H1 (cell line): Measurements from ENCODE around the gene GLIS2. TPM values are rescaled to one million over a fixed set of nuclear protein-coding genes. Genes with fewer than 3 reads are reported as not detected.

Experiments
- CHD2 ChIP-seq: IDR thresholded peaks from 2 replicates; pipeline ENCODE4 v1.6.1; 2012; ENCODE audit warnings: low read length, improper control_type of control experiment
- CTBP2 ChIP-seq: IDR thresholded peaks from 2 replicates; pipeline ENCODE4 v1.7.0; 2011; ENCODE audit warnings: borderline replicate concordance, mild to moderate bottlenecking, moderate library complexity, mixed read lengths, low read length; ENCODE audit not compliant: insufficient read depth, insufficient read length
- CTCF ChIP-seq, 3 experiments: IDR thresholded peaks; 1 replicate in 2 of 3; 2 replicates in 1 of 3; pipeline versions ENCODE4 v1.5.1 to v1.6.1; 2011; ENCODE audit warnings: low read length in 3 of 3, mild to moderate bottlenecking in 3 of 3, inconsistent platforms in 2 of 3, low read depth in 1 of 3, moderate library complexity in 1 of 3; ENCODE audit not compliant: insufficient read depth in 1 of 3; ENCODE audit errors: control extremely low read depth in 1 of 3
- HDAC6 ChIP-seq: IDR thresholded peaks from one replicate; pipeline ENCODE4 v1.7.1; 2012; ENCODE audit warnings: low read depth, mild to moderate bottlenecking, inconsistent platforms, low read length, moderate library complexity
- KDM1A ChIP-seq: fragments of 200-600, 300-600 bp; sonication (generic); IDR thresholded peaks from 2 replicates; pipeline ENCODE4 v1.7.1; 2016; ENCODE audit warnings: mild to moderate bottlenecking, low read length, borderline replicate concordance
- RXRA ChIP-seq: IDR thresholded peaks from 2 replicates; pipeline ENCODE4 v1.6.1; 2011; ENCODE audit warnings: low read depth, mild to moderate bottlenecking, low read length, moderate library complexity; ENCODE audit not compliant: insufficient read depth
- SP2 ChIP-seq: IDR thresholded peaks from 2 replicates; pipeline ENCODE4 v1.6.1; 2012; ENCODE audit warnings: mild to moderate bottlenecking, low read length, inconsistent platforms
- TAF1 ChIP-seq: IDR thresholded peaks from 2 replicates; pipeline ENCODE4 v1.6.1; 2011; ENCODE audit warnings: mild to moderate bottlenecking, low read depth, low read length
- polyA plus RNA-seq, 7 experiments: library from polyadenylated mRNA; depleted of rRNA in 3 of 7; stranded (reverse) in 5 of 7; unstranded in 2 of 7; fragments of >200 nt in 5 of 7; fragments of 200-250 nt in 2 of 7; gene quantifications; 1 replicate in 5 of 7; 2 replicates in 1 of 7; 4 replicates in 1 of 7; pipeline versions ENCODE4 v1.2.1 to v1.2.3, GENCODE V29; 2011 to 2013; ENCODE audit warnings: missing spikeins in 2 of 7, mixed read lengths in 2 of 7
- total RNA-seq: library from RNA; stranded (reverse); fragmentation: NEBNext Ultra II Directional; extraction: Animal tissue kit (Norgen Biotek cat#: 25700); gene quantifications from 2 replicates; pipeline ENCODE4 v1.2.1, GENCODE V29; 2021

Gene GLIS2
- total and polyA plus RNA-seq, 2 of the 8 experiments (the other 6 are each of a cell fraction or from before 2014, with no cell fraction given), result 4.3 to 17.4 TPM

- no peak for TF ChIP-seq RXRA
- no peak for TF ChIP-seq SP2
- TF ChIP-seq CTBP2, result no peak
- TF ChIP-seq TAF1, result no peak
- no peak for TF ChIP-seq CHD2
- TF ChIP-seq CTCF (IDR thresholded peaks at IDR 0.05; ENCODE audit: control extremely low read depth in 1 of 3, insufficient read depth in 1 of 3, low read depth in 1 of 3, low read length in 3 of 3), result no peak
- TF ChIP-seq KDM1A, result no peak
- TF ChIP-seq HDAC6, result no peak
- TF ChIP-seq, all 59 proteins: peak for 0
Measured at GRCh38 chr16:4334724-4335495, 19.0 kb downstream of the GLIS2 start (continued).
